Transverse colon (tissue), 4 donors: Measurements from ENCODE around the gene LRP1. TPM values are rescaled to one million over a fixed set of nuclear protein-coding genes. Genes with fewer than 3 reads are reported as not detected.

ENCODE experiments used
- DNase-seq: peaks from one replicate; pipeline ENCODE4 v3.0.0-alpha.2; 2019
- H3K27ac ChIP-seq, 4 donors: fragments of 200-600 bp; sonication (generic); 2 replicates each; pipeline ENCODE4 v1.5.1; 2016 to 2018; ENCODE audit warnings: inconsistent platforms in 4 of 4
- H3K27me3 ChIP-seq: fragments of 200-600 bp; sonication (generic); 2 replicates; pipeline ENCODE4 v1.5.1; 2017; ENCODE audit warnings: inconsistent platforms
- H3K36me3 ChIP-seq, 4 donors: fragments of 200-600 bp; sonication (generic); 2 replicates each; pipeline ENCODE4 v1.5.1; 2017 to 2019; ENCODE audit warnings: inconsistent platforms in 4 of 4
- H3K4me1 ChIP-seq, 4 donors: fragments of 200-600 bp; sonication (generic); 2 replicates each; pipeline ENCODE4 v1.5.1; 2017 to 2020; ENCODE audit warnings: inconsistent platforms in 4 of 4
- H3K4me3 ChIP-seq, 4 donors: fragments of 200-600 bp; sonication (generic); 1 replicate in 1 of 4; 2 replicates in 3 of 4; pipeline versions ENCODE4 v1.5.1 to v1.6.1; 2017 to 2019; ENCODE audit warnings: inconsistent platforms in 4 of 4
- H3K9me3 ChIP-seq, 2 donors: fragments of 200-600 bp; sonication (generic); 2 replicates each; pipeline ENCODE4 v1.5.1; 2017 to 2019; ENCODE audit warnings: inconsistent platforms in 2 of 2
- CTCF ChIP-seq, 5 experiments: fragments of 200-600 bp in 3 of 5; fragments of 450-650 bp in 2 of 5; sonication (generic) in 3 of 5; IDR thresholded peaks; 1 replicate in 2 of 5; 2 replicates in 3 of 5; pipeline ENCODE4 v1.5.1; 2016 to 2017; ENCODE audit warnings: antibody characterized with exemption in 5 of 5, inconsistent platforms in 3 of 5, mild to moderate bottlenecking in 2 of 5, moderate library complexity in 1 of 5
- EP300 ChIP-seq: sonication (generic); formaldehyde crosslinking; IDR thresholded peaks from one replicate; pipeline ENCODE4 v1.6.1; 2017; ENCODE audit warnings: antibody characterized with exemption, low read depth
- POLR2A ChIP-seq: fragments of 450-650 bp; IDR thresholded peaks from one replicate; pipeline ENCODE4 v1.6.1; 2016; ENCODE audit warnings: antibody characterized with exemption, mild to moderate bottlenecking, moderate library complexity
- POLR2AphosphoS5 ChIP-seq, 3 donors: sonication (generic); formaldehyde crosslinking; IDR thresholded peaks; one replicate each; pipeline ENCODE4 v1.6.1; 2016; ENCODE audit warnings: antibody characterized with exemption in 3 of 3
- WGBS, 2 donors: methylation state at CpG; one replicate each; pipeline ENCODE4 v1.1.5; 2018; ENCODE audit warnings: low coverage in 1 of 2; 5-methylcytosine and 5-hydroxymethylcytosine counted together
- in situ Hi-C, 4 donors: fragments of 200-750 bp; cut with MboI; loops; one replicate each; pipeline versions ENCODE4 v1.15.0 to v1.15.1; 2017; ENCODE audit warnings: low sequenced_read_pairs in 3 of 4, low pct_ligation_motif_present in 1 of 4, low pct_unique_long_range_greater_than_20kb in 1 of 4
- intact Hi-C: fragments of 100-400 bp; cut with DNase I; formaldehyde crosslinking; loops from one replicate; pipeline ENCODE4 v1.15.1; 2023; ENCODE audit warnings: low total_unique reads
- total RNA-seq, 4 donors: library from RNA; depleted of rRNA; stranded (reverse); fragments of >200 nt; gene quantifications; one replicate each; pipeline ENCODE4 v1.1.0, GENCODE V29; 2016

Gene LRP1
- total RNA-seq, 4 donors from 2014 or later = 94.3 to 248 (median 199) TPM

GRCh38 chr12:57187222-57188089, 59.2 kb downstream of the LRP1 start:
- no peak for DNase-seq
- WGBS, 2 donors = 72 to 73% methylated on average over 2 to 21 of the region's 21 CpGs
- Histone ChIP-seq H3K9me3 (no peaks in the 10 kb centered on the region), H3K27me3 (no peaks in the 10 kb centered on the region), H3K36me3 (peaks cover 0 to 20% (median 10%) of the 10 kb centered on the region in 4 donors), H3K27ac (no peak overlapping the region), H3K4me3 (no peak overlapping the region), H3K4me1 (no peaks in the 10 kb centered on the region)
- intact Hi-C loops = loop anchor here (10.0 kb wide), 1 partner anchor 183 kb away; the partner anchor contains the start of gene ZBTB39
- no peak for TF ChIP-seq POLR2A
- no peak for TF ChIP-seq CTCF (IDR thresholded peaks at IDR 0.05)
- no peak for TF ChIP-seq POLR2AphosphoS5 (IDR thresholded peaks at IDR 0.05)
- TF ChIP-seq EP300 = no peak
- in situ Hi-C loops = loop anchor here in 1 of 4 donors (25.0 kb wide), 1 partner anchor 425 kb away; the partner anchor contains the start of genes HSD17B6 and PRIM1

- intact Hi-C loops = loop anchor here (10.0 kb wide), 1 partner anchor 183 kb away; the partner anchor contains the start of gene ZBTB39
- no peak overlapping the region for H3K27ac ChIP-seq
- 80% methylated on average over 8 of the region's 8 CpGs; no CpG with 5 or more reads in 1 of the 2 donors for WGBS, 2 donors
Measured at GRCh38 chr12:57188090-57188425, 59.8 kb downstream of the LRP1 start.

GRCh38 chr12:57190037-57190436, 61.8 kb downstream of the LRP1 start:
- no peak for TF ChIP-seq POLR2A
- no peak for TF ChIP-seq CTCF (IDR thresholded peaks at IDR 0.05)
- no peak for TF ChIP-seq EP300
- TF ChIP-seq POLR2AphosphoS5 (IDR thresholded peaks at IDR 0.05) = no peak
- in situ Hi-C loops = loop anchor here in 1 of 4 donors (25.0 kb wide), 1 partner anchor 428 kb away; the partner anchor contains the start of genes HSD17B6 and PRIM1
- H3K4me3 ChIP-seq = no peak overlapping the region
- H3K4me1 ChIP-seq = no peaks in the 10 kb centered on the region
- H3K27ac ChIP-seq = no peak overlapping the region
- H3K27me3 ChIP-seq = no peaks in the 10 kb centered on the region
- DNase-seq = no peak
- no peaks in the 10 kb centered on the region for H3K9me3 ChIP-seq
- WGBS, 2 donors = 84% methylated on average over 6 of the region's 6 CpGs; no CpG with 5 or more reads in 1 of the 2 donors
- intact Hi-C loops = no loop called here
- peaks cover 0 to 32% (median 14%) of the 10 kb centered on the region in 4 donors for H3K36me3 ChIP-seq

More at GRCh38 chr12:57188090-57188425, 59.8 kb downstream of the LRP1 start:
- no peak for TF ChIP-seq POLR2A
- TF ChIP-seq POLR2AphosphoS5 (IDR thresholded peaks at IDR 0.05) = no peak
- TF ChIP-seq EP300 = no peak
- TF ChIP-seq CTCF (IDR thresholded peaks at IDR 0.05) = no peak
- Histone ChIP-seq H3K4me3 (no peak overlapping the region), H3K4me1 (no peaks in the 10 kb centered on the region), H3K27me3 (no peaks in the 10 kb centered on the region), H3K9me3 (no peaks in the 10 kb centered on the region), H3K36me3 (peaks cover 0 to 25% (median 12%) of the 10 kb centered on the region in 4 donors)
- in situ Hi-C loops = loop anchor here in 1 of 4 donors (25.0 kb wide), 1 partner anchor 426 kb away; the partner anchor contains the start of genes HSD17B6 and PRIM1
- no peak for DNase-seq

GRCh38 chr12:57190821-57191220, 62.5 kb downstream of the LRP1 start:
- Histone ChIP-seq H3K4me3 (no peak overlapping the region), H3K9me3 (no peaks in the 10 kb centered on the region), H3K4me1 (no peaks in the 10 kb centered on the region), H3K27ac (no peak overlapping the region), H3K36me3 (peaks cover 0 to 29% (median 13%) of the 10 kb centered on the region in 4 donors), H3K27me3 (no peaks in the 10 kb centered on the region)
- TF ChIP-seq POLR2A (no peak), CTCF (IDR thresholded peaks at IDR 0.05) (no peak), POLR2AphosphoS5 (IDR thresholded peaks at IDR 0.05) (no peak), EP300 (no peak)
- in situ Hi-C loops = loop anchor here in 1 of 4 donors (25.0 kb wide), 1 partner anchor 429 kb away; the partner anchor contains the start of genes HSD17B6 and PRIM1
- intact Hi-C loops = no loop called here
- no peak for DNase-seq
- 93% methylated on average over 15 of the region's 23 CpGs; no CpG with 5 or more reads in 1 of the 2 donors for WGBS, 2 donors
